Right atrium auricular region (tissue), 2 donors: Measurements from ENCODE around the gene FRY. TPM values are rescaled to one million over a fixed set of nuclear protein-coding genes. Genes with fewer than 3 reads are reported as not detected.

Experiments
- DNase-seq: peaks from one replicate; pipeline ENCODE4 v3.0.0-alpha.2; 2019; ENCODE audit warnings: low spot score
- H3K27ac ChIP-seq, 2 donors: fragments of 200-600 bp; sonication (generic); 1 replicate in 1 of 2; 2 replicates in 1 of 2; pipeline ENCODE4 v1.5.1; 2016 to 2019
- H3K27me3 ChIP-seq, 2 donors: fragments of 200-600 bp; sonication (generic); one replicate each; pipeline versions ENCODE4 v1.5.1 to v1.6.0; 2017 to 2019
- H3K36me3 ChIP-seq: fragments of 200-600 bp; sonication (generic); one replicate; pipeline ENCODE4 v1.5.1; 2016
- H3K4me1 ChIP-seq, 2 donors: fragments of 200-600 bp; sonication (generic); one replicate each; pipeline versions ENCODE4 v1.5.1 to v1.6.0; 2017 to 2019
- H3K4me3 ChIP-seq, 2 donors: fragments of 200-600 bp; sonication (generic); 1 replicate in 1 of 2; 2 replicates in 1 of 2; pipeline ENCODE4 v1.5.1; 2017 to 2019; ENCODE audit warnings: mild to moderate bottlenecking in 1 of 2, moderate library complexity in 1 of 2
- H3K9me3 ChIP-seq, 2 donors: fragments of 200-600 bp; sonication (generic); one replicate each; pipeline ENCODE4 v1.5.1; 2019
- CTCF ChIP-seq, 2 donors: fragments of 200-600 bp; sonication (generic); IDR thresholded peaks; one replicate each; pipeline ENCODE4 v1.5.1; 2019; ENCODE audit warnings: antibody characterized with exemption in 2 of 2
- total RNA-seq, 2 donors: library from RNA; depleted of rRNA; stranded (reverse); fragments of >200 nt; gene quantifications; one replicate each; pipeline ENCODE4 v1.1.0, GENCODE V29; 2016

The FRY gene
- total RNA-seq, 2 donors from 2014 or later = 94.8 to 183 TPM

- Histone ChIP-seq H3K36me3 (peaks cover 45% of the 10 kb centered on the region), H3K27me3 (no peaks in the 10 kb centered on the region), H3K4me3 (no peak overlapping the region), H3K9me3 (no peaks in the 10 kb centered on the region), H3K4me1 (peaks cover 0 to 20% of the 10 kb centered on the region in 2 donors), H3K27ac (peak overlapping the region in 1 of 2 donors; percentile 53)
- TF ChIP-seq CTCF (IDR thresholded peaks at IDR 0.05) = no peak
- DNase-seq = no peak
Measured at GRCh38 chr13:32282096-32282711, 250.6 kb downstream of the FRY start.

DNA sequence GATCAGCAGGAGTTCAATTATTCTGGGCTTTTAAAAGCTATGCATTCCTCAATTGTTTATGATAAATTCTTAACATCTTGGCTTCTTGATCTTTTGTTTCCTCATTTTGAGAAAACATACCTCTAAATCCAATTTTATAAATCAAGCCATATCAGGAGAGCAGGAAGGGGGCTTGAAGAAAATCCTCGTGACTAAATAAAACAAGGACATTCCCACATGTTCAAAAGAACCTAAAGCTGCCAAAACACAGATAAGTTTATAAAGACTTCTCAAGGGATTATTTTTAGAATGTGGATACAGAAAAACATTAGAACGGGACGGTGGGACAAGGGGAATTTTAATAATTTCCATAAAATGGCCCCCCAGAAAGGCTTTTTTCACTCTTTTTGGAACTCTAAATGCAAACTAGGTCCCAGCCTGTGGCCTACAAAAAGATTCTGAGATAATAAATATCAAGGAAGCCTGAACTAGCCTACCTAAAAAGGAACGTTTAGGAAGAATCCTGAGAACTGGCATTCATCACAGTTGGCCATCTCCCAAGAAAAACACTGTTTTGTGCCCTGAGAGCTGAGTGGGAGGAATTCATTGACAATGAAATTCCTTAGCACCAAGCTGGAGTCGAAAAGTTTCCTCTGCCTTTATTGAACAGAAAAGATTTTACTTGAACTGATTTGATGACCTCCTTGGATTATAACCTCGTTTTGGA lies 253.5 kb downstream of the FRY start:
- Histone ChIP-seq H3K9me3 (no peaks in the 10 kb centered on the region), H3K27me3 (no peaks in the 10 kb centered on the region), H3K4me3 (no peak overlapping the region), H3K4me1 (peaks cover 0 to 20% of the 10 kb centered on the region in 2 donors), H3K36me3 (peaks cover 25% of the 10 kb centered on the region), H3K27ac (peak overlapping the region; percentile 46 to 85)
- no peak for TF ChIP-seq CTCF (IDR thresholded peaks at IDR 0.05)
- no peak for DNase-seq

DNA sequence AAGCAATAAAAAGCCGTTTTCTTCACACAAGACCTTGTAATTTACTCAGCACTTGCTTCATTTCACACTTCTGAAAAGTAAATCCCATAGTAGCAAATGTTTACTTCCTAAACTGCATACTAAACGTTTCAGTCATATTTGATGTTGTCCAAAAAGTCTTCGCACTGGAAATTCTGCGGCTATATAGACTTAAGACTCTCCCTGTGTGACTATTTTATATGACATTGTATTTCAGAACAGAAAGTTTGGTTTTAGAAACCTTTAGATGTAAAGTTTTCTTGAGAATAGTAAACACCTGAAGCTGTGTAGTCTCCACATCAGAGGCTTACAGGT lies 254.0 kb downstream of the FRY start:
- Histone ChIP-seq H3K4me3 (no peak overlapping the region), H3K27me3 (no peaks in the 10 kb centered on the region), H3K9me3 (no peaks in the 10 kb centered on the region), H3K27ac (peak overlapping the region; percentile 46 to 85), H3K36me3 (peaks cover 25% of the 10 kb centered on the region), H3K4me1 (peaks cover 0 to 20% of the 10 kb centered on the region in 2 donors)
- no peak for DNase-seq
- TF ChIP-seq CTCF (IDR thresholded peaks at IDR 0.05) = no peak

- Histone ChIP-seq H3K4me3 (no peak overlapping the region), H3K4me1 (no peaks in the 10 kb centered on the region), H3K36me3 (peaks cover 34% of the 10 kb centered on the region), H3K27me3 (no peaks in the 10 kb centered on the region), H3K9me3 (no peaks in the 10 kb centered on the region), H3K27ac (no peak overlapping the region)
- no peak for TF ChIP-seq CTCF (IDR thresholded peaks at IDR 0.05)
- DNase-seq = no peak
Measured at GRCh38 chr13:32297206-32297605, 265.6 kb downstream of the FRY start.

DNA sequence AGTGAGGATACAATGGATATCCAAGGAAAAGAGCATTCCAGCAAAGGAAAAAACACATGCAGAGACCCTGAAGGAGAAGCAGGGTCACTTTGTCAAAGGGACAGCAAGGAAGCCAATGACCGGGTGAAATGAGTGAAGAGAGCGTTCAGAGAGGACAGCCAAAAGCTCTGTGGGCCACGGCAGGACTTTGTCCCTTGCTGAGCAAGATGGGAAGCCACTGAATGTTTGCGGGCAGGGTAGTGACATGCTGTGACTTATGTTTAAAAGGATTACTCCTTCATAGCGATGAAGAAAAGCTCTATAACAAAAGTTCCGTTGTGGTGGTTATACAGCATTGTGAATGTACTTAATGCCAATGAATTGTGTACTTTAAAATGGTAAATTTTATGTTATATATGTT lies 267.1 kb downstream of the FRY start:
- Histone ChIP-seq H3K36me3 (peaks cover 29% of the 10 kb centered on the region), H3K4me3 (no peak overlapping the region), H3K27me3 (no peaks in the 10 kb centered on the region), H3K27ac (no peak overlapping the region), H3K9me3 (no peaks in the 10 kb centered on the region), H3K4me1 (no peaks in the 10 kb centered on the region)
- DNase-seq = no peak
- TF ChIP-seq CTCF (IDR thresholded peaks at IDR 0.05) = no peak
